Right hindlimb (tissue), 1 donor: ENCODE measurements around the gene QSER1.
"Not testable (repeated sequence)": the region's sequence is repeated elsewhere in the genome, so short reads cannot be mapped to it uniquely, and the experiment has no call there.

Source experiments
- DNase-seq: peaks from one replicate; pipeline ENCODE4 v3.0.0-alpha.2; 2018

Gene QSER1

DNA sequence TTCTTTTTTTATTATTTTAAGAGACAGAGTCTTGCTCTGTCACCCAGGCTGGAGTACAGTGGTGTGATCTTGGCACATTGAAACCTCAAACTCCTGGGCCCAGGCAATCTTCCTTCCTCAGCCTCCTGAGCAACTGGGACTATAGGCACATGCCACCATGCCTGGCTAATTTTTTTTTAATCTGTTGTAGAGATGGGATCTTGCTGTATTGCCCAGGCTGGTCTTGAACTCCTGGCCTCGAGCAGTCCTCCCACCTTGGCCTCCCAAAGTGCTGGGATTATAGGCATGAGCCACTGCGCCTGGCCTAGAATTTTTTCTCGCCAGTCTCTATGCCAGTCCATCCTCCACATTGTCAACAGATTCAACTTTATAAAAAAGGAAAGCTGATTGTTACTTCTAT lies 44.7 kb downstream of the QSER1 start:
- DNase-seq: not testable (repeated sequence)

DNA sequence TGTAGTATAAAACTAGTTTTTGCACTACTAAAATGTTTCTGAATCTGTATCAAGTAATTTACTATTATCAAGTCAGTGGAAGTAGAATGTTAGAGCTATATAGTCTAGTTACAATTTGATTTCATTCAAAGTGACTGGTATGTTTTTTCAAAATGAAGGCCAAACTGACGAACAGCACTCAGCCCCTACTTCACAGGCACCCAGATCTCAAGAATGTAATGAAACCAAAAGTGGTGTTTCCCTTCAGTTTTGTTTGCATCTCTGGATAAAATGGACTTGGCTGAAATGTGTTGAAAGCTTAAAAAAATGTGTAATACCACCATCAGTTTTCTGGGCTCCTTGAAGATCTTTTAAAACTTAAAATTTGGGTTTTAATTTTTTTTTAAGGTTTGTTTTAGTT lies 46.4 kb downstream of the QSER1 start:
- DNase-seq: no peak

DNA sequence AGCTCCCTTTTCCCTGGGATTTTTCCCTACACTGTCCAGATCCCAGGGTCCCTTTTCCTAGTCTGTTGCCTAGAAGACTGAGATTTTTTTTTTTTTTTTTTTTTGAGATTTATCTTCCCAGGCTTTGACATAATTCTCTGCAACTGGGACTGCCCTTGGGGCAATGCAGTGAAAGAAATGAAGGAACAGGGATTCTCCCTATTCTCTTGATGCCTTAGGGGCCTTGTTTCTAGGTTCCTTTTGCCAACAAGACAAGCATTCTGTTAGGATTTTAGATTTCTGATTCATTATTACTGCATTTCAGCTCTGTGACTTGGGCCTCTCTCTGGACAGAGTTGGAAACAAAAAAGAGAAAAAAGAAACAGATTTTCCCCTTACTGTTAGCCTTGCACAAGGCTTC lies 47.3 kb downstream of the QSER1 start:
- DNase-seq: no peak

DNA sequence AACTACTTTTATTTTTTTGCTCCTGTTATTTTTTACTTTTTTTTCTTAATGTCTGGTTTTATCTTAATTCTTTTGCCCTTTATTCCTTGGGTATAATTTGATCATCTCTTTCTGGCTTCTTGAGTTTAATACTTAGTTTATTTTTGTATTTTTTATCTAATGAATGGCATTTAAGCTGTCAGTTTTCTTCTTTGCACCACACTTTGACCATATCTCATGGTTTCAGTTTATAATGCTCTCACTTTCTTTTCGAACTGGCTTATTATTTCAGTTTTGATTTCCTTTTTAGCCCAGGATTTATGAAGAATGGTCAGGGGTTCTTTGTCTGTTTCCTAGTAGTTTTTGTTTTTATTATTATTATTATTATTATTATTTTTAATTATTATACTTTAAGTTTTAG lies 48.3 kb downstream of the QSER1 start:
- no peak for DNase-seq

DNA sequence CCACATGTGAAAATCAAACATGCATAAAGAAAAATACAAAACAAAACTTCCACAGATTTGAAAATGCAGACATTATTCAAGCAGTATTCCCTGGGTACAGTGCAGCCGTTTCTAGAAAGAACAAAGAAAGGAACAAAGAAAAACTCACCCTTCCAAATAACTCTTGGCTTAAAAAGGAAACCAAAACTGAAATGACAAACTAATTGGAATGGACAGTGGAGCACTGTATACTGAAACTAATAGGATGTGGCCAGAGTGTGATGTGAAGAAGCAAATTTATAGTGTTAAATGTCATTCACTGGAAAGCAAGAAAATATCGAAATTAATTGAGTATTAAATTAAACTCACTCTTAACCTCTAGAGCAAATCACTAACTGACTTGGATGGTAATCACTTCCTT lies 55.4 kb downstream of the QSER1 start:
- no peak for DNase-seq

DNA sequence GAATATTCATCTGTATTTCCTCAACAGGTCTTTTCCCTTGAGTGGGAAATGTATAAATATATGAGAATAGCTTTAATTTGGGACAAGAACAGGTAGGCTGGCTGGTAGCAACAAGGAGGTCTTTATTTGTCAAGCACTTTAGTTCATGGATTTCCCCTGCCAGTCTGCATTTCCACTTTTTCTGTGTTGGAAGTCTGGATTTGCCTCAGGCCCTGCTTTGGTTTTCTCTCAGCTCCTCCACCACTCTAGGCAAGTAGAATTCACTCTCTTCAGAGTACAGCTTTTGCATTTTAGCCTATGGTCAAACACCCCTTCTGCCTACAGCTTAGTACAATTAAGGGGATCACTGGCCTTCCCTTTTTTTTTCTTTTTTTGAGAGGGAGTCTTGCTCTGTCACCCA lies 57.1 kb downstream of the QSER1 start:
- DNase-seq: no peak

DNA sequence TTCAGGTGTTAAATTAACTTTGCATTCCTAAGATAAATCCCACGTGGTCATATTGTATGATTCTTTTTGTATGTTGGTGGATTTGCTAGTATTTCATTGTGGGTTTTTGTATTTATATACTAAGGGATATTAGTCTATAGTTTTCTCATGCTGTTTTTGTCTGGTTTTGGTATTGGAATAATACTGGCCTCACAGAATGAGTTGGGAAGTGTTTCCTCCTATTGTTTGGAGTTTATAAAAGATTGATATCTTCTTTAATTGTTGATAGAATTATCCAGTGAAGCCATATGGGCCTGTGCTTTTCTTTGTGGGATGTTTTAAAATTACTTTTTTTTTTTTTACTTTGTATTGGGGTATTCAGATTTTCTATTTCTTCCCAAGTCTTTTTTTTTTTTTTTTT lies 59.8 kb downstream of the QSER1 start:
- DNase-seq: no peak

DNA sequence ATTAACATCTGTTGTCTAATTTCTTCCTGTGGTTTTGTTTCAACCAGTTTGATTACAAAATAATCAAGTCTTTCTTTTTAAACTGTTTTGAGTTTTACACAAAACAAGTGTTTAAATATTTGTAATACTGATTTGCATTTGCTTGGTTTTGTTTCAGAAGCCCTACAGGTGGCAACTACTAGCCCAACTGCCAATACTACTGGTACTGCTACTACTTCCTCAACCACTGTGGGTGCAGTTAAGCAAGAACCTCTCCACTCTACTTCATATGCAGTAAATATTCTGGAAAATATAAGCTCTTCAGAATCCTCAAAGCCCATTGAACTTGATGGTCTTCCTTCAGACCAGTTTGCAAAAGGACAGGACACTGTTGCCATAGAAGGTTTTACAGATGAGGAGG lies 61.1 kb downstream of the QSER1 start:
- no peak for DNase-seq

DNA sequence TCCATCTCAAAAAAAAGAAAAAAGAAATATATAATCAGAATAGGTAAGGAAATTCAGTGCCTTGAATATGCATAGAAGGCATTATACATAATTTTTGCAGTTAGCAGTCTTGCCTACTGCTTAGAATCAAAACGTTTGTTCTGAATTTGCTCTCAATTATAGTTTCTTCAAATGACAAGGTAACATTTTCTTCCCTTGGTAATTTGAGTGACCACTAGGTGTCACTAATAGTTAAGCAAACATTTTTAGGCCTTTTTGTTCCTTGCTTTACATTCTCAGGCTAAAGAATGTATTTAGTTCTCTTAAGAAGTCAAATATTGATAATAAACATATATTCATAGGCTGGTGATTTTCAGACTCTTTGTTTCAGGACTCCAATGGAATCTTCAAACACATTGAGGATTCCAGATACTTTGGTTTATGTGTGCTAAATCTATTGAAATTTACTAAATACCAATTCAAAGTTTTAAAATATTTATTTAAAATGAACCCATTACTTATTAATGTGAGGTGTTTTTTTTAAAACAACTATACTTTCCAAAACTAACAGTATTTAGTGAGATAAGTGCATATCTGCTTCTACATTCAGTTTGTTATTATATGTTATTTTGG lies 68.0 kb downstream of the QSER1 start:
- DNase-seq: no peak

DNA sequence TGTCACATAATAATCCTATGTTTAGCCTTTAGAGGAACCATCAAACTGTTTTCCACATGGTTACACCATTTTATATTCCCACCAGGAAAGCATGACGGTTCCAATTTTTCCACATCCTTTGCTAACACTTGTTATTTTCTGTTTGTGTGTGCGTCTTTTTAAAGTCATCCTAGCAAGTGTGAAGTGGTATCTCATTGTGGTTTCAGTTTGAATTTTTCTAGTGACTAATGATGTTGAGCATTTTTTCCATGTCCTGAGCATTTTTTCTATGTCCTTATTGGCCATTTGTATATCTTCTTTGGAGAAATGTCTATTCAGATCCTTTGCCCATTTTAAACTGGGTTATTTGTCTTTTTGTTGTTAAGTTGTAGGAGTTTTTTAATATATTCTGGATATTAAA lies 69.4 kb downstream of the QSER1 start:
- DNase-seq: no peak

DNA sequence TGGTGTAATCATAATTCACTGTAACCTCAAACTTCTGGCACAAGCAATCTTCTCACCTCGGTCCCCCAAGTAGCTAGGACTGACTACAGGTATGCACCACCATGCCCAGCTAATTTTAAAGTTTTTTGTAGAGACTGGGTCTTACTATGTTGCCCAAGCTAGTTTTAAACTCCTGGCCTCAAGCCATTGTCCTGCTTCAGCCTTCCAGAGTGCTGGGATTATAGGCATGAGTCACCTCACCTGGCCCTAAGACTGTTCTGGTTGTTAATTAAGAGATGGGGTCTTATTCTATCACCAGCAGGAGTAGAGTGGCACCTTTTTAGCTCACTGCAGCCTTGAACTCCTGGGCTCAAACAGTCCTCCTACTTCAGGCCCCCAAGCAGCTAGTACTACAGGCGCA lies 71.1 kb downstream of the QSER1 start:
- no peak for DNase-seq

DNA sequence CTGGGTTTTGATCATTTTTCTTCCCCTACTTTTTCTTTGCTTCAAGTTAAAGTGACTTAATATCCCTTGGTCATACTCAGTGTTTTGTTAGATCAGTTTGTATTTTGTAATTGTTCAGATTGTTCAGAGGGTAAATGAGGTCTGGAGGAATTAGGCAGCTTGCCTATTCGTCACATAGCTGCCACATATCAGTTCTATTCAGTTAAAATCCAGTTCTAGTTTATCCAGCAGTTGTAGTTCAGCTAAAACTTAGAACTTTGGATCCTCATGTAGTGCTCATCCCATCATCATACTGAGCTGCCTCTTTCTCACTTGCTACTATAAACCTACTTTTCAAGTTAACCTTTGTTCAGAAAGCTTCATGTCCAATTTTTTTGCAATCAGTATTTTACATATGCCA lies 75.9 kb downstream of the QSER1 start:
- no peak for DNase-seq

DNA sequence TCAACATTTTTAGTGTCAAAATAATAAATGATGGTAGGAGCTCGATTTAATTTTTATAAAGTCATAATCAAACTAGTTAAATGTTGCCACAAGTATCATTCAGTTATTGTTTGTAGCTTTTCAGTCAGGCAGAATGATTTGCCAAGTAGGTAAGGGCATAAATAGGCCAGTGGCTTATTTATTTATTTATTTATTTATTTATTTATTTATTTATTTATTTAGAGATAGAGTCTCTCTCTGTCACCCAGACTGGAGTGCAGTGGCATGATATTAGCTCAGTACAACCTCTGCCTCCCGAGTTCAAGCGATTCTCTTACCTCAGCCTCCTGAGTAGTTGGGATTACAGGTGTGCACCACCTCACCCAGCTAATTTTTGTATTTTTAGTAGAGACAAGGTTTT lies 79.6 kb downstream of the QSER1 start:
- not testable (repeated sequence) for DNase-seq

DNA sequence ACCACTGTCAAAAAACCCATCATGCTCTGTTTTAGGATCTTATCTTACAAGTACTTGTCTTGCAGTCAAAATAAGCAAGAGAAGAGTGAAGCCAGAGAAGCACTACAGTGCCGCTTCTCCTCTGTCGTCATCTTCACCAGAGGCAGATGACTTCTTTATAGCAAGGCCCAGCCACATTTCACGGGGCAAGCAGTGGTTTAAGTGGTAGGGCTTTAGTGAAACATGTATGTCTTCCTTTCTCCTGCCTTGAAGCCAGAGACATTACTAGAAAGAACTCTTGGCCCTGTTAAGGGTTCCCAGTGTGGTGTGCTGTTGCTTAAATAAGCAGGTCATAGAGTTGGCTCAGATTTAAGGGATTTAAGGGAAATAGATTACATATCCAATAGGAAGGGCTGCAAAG lies 80.2 kb downstream of the QSER1 start:
- no peak for DNase-seq

DNA sequence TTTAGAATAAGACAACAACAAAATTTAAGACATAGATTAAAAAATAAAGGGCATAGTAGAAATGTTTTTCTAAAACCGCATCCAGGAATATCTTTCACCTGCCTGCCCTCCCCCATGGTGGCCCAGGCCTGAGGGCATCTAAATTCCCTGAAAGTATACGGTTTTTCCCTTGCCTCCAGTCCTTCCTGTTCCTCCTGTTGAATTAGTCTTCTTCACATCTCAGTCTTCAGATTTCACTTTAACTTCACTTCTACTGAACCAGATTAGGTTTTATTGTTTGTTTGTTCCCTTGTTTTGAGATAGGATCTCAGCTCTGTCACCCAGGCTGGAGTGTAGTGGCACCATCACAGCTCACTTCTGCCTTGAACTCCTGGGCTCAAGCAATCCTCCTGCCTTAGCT lies 90.0 kb downstream of the QSER1 start:
- no peak for DNase-seq

DNA sequence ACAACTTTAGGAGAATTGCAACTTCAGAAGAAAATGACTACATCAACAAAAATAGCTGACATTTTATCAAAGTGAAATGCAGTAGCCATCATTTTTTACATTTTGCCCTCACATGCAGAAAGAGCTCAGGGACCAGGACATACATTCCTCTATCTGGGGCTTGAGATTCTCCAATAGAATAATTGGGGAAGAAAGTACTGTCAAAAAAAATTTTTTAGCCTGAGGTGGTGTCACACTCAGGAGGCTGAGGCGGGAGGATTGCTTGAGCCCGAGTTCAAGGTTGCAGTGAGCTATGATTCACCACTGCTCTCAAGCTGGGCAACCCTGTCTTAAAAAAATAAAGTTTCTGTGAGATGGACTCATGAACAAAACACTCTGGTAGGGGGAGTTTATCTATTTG lies 90.9 kb downstream of the QSER1 start:
- no peak for DNase-seq

DNA sequence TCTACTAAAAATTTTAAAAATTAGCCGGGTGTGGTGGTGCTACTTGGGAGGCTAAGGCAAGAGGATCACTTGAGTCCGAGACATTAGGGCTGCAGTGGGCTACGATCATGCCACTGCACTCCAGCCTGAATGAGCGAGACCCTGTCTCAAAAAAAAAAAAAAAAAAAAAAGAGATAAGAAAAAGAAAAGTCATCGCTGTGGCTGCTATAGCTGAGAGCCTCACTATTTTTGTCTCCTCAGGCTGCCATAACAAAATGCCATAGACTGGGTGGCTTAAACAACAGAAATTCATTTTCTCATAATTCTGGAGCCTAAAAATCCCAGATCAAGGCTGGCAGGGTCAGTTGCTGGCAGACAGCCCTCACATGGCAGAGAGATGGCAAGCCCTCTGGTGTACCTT lies 93.0 kb downstream of the QSER1 start:
- no peak for DNase-seq

DNA sequence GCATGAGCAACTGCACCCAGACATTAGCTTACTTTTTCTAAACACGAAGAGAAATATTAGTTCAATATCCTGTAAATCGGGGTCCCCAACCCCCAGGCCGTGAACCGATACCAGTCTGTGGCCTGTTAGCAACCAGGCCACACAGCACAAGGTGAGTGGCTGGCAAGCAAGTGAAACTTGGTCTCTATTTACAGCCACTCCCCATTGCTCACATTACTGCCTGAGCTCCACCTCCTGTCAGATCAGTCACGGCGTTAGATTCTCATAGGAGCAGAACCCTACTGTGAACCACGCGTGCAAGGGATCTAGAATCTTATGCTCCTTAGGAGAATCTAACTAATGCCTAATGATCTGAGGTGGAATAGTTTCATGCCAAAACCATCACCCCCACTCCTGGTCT lies 95.2 kb downstream of the QSER1 start:
- no peak for DNase-seq

DNA sequence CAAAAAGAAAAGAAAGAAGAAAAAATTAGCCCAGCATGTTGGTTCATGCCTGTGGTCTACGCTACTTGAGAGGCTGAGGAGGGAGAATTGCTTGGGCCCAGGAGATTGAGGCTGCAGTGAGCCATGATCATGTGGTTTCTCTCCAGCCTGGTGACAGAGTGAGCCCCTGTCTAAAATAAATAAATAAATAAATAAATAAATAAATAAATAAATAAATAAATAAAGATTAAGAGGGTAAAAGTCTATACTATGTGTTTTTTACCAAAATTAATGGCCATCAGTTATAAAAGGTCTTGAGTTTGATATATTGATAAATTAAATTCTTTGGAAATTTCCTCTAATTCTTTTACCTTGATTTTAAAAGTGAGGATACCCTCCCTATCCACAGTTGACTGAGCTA lies 97.9 kb downstream of the QSER1 start:
- DNase-seq: no peak

DNA sequence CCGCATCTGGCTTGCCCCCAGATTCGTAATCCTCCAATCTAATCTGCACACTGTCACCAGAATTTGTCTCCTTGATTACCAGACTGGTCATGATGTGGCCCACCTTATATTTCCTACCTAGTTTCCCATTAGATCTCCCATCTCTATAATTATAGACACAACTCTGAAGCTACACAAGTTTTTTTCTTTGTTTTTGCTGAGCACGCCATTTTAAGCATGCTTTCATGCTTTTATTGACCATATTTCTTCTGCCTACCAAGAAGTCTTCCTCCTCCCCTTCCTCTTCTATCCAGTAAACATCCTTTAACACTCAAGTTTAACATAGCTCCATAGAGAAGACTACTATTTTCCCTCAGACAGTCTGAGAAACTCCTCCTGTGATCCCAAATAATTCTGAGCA lies 98.8 kb downstream of the QSER1 start:
- no peak for DNase-seq

DNA sequence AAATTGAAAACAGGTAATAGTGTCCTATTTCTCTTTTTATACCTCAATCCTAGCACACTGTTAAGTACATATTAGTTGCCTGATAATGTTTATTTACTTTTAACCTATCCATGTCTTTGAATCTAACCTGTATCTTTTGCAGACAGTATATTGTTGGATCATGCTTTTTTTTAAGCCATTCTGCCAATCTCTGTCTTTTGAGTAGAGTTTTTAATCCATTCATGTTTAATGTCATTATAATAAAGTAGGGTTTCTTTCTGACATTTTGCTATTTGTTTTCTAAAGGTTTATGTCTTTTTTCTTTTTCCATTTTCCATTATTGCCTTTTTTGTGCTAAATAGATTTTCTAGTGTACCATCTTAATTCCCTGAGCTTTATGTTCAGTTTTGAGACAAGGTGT lies 99.3 kb downstream of the QSER1 start:
- DNase-seq: no peak

DNA sequence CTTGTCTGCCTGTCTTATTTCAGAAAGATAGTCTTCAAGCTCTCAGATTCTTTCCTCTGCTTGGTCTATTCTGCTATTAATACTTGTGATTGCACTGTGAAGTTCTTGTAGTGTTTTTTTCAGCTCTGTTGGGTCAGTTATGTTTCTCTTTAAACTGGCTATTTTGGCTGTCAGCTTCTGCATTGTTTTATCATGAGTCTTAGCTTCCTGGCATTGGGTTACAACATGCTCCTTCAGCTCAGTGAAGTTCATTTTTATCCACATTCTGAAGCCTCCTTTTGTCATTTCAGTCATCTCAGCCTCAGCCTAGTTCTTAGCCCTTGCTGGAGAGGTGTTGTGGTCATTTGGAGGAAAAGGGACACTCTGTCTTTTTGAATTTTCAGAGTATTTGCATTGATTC lies 107.6 kb downstream of the QSER1 start:
- DNase-seq: no peak

DNA sequence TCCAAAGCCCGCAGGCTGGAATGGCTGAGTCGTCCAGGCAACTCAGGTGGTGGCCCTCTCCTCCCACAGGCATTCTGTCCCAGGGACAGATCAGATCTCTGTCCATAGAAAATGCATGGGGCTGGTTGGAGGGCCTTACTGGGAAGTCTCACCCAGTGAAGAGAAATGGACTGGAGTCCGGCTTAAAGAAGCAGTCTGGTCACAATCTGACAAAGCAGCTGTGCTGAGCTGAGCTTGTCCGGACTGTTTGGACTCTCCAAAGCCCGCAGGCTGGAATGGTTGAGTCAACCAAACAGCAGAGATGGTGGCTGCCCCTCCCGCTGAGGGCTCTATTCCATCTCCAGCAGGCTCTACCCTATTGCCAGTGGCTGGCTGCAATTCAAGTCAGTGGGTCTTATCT lies 108.7 kb downstream of the QSER1 start:
- no peak for DNase-seq

DNA sequence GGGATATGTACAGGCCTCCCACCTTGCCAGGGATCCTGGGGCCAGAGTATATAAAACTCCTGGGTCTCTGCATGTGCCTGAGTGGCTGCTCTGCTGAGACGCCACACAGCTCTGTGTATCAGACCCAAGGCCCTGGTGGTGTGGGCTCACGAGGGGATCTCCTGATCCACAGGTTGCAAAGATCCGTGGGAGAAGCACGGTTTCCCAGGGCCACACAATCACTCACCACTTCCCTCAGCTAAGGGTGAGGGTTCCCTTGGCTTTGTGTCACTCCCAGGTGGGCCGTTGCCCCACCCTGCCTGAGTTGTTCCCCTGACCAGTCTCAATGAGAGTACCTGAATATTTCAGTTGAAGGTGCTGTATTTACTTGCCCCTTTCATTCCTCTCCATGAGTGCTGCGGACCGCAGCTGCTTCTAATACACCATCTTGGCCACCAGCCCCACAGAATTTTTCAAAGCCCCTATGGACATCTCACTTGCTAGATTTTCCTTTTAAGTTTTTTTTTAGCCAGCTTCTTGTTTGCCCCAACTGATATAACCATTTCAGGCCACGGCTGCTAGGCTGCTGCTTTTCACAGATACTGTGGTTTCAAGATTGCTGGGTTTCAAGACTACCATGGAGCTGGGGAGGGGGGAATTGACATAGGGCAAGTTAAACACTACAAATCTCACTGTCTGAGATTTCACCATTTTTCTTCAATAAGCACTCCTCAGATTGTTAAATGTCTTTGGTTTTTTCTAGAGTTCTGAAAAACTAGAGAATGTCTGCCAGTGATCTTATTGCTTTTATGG lies 109.3 kb downstream of the QSER1 start:
- DNase-seq: no peak

DNA sequence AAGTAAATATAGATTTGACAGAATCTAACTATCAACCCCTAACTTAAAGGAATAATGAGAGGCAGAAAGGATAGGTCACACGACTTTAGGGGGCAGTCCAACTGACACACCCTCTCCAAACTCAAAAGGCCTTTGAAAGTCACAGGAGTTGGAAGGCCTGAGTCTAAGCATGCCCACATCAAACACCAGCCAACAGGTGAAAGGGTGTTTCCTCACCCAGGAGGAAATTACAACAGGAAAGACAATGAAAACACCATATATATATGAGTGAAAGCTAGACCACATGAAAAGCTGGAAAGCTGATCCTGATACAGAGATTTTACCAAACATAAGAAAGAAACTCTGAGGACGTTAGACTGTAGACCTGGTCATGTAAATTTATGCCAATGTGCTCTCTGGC lies 112.6 kb downstream of the QSER1 start:
- DNase-seq: no peak
